ENCODE data around the gene SAMD4A. TPM values are rescaled to one million over a fixed set of nuclear protein-coding genes. Genes with fewer than 3 reads are reported as not detected.

The SAMD4A gene
- total RNA-seq, 1 experiment from 2014 or later, result 18.3 TPM

- Histone ChIP-seq H3K79me2 (ENCODE audit: low read depth) (no peaks in the 10 kb centered on the region), H3K9me2 (ENCODE audit: insufficient read depth) (no peaks in the 10 kb centered on the region), H4K20me1 (ENCODE audit: insufficient read depth) (no peaks in the 10 kb centered on the region), H2AFZ (0 out of 2 replicates have a peak overlapping the region, but pooled peaks have one; percentile 68), H3F3A (ENCODE audit: insufficient read depth, low read depth) (peaks cover 25% of the 10 kb centered on the region), H3K36me3 (ENCODE audit: low read depth) (no peaks in the 10 kb centered on the region), H3K27ac (peak overlapping the region; percentile 89), H3K4me3 (peak overlapping the region; percentile 40; the same call in 1 of the 2 replicates), H3K27me3 (ENCODE audit: insufficient read depth, low read depth) (no peaks in the 10 kb centered on the region), H3K4me2 (peak overlapping the region; percentile 76), H3K9me3 (ENCODE audit: insufficient read depth, low read depth) (no peaks in the 10 kb centered on the region), H3K4me1 (replicated peaks; ENCODE audit: insufficient read depth) (peaks cover 24% of the 10 kb centered on the region)
- intact Hi-C loops (cut with micrococcal nuclease; ENCODE audit: unreplicated experiment), result loop anchor here (2.0 to 10.0 kb wide), 3 partner anchors 82 to 328 kb away; partner anchors contain the start of genes CGRRF1 and CNIH1
- BruUV-seq (replicated peaks), result no TSS peak
- peak in 1 of 2 experiments; percentile 66 for DNase-seq
- ChIA-PET POLR2A (ENCODE audit: unreplicated experiment) (interaction anchor here (0.8 kb wide), 1 partner anchor 205 kb away, joined by 5 read pairs; the partner anchor contains the start of gene SAMD4A), CTCF (interaction anchor here (0.5 to 2.1 kb wide), 7 partner anchors 35 to 209 kb away, joined by 3 to 14 read pairs (median 4); partner anchors contain the start of gene SAMD4A)
- TF ChIP-seq CTCF (conservative IDR thresholded peaks at IDR 0.05) (no peak), EZH2 (IDR thresholded peaks at IDR 0.05; ENCODE audit: low read depth) (no peak)
Observed at GRCh38 chr14:54772451-54772881, 205.5 kb downstream of the SAMD4A start.

GRCh38 chr14:54773171-54774006 lies 206.5 kb downstream of the SAMD4A start:
- intact Hi-C loops (cut with micrococcal nuclease; ENCODE audit: unreplicated experiment), result loop anchor here (1.0 to 10.0 kb wide), 7 partner anchors 32 to 329 kb away; partner anchors contain the start of genes CGRRF1 and CNIH1
- peak overlapping the region; percentile 89 for H3K27ac ChIP-seq
- no peaks in the 10 kb centered on the region for H3K9me3 ChIP-seq (ENCODE audit: insufficient read depth, low read depth)
- TF ChIP-seq CTCF (conservative IDR thresholded peaks at IDR 0.05) (peak; percentile 77), EZH2 (IDR thresholded peaks at IDR 0.05; ENCODE audit: low read depth) (no peak)
- no peaks in the 10 kb centered on the region for H4K20me1 ChIP-seq (ENCODE audit: insufficient read depth)
- CTCF ChIA-PET, result interaction anchor here (0.5 to 2.1 kb wide), 8 partner anchors 36 to 278 kb away, joined by 3 to 14 read pairs (median 4); partner anchors contain the start of gene SAMD4A
- no peaks in the 10 kb centered on the region for H3K9me2 ChIP-seq (ENCODE audit: insufficient read depth)
- H2AFZ ChIP-seq, result peak overlapping the region; percentile 68; the same call in 1 of the 2 replicates
- H3K79me2 ChIP-seq (ENCODE audit: low read depth), result no peaks in the 10 kb centered on the region
- peaks cover 25% of the 10 kb centered on the region for H3F3A ChIP-seq (ENCODE audit: insufficient read depth, low read depth)
- no peaks in the 10 kb centered on the region for H3K36me3 ChIP-seq (ENCODE audit: low read depth)
- no TSS peak for BruUV-seq (replicated peaks)
- POLR2A ChIA-PET (ENCODE audit: unreplicated experiment), result interaction anchor here (0.6 to 0.8 kb wide), 4 partner anchors 101 to 223 kb away, joined by 3 to 5 read pairs (median 4); partner anchors contain the start of gene SAMD4A
- peak overlapping the region; percentile 40; the same call in 1 of the 2 replicates for H3K4me3 ChIP-seq
- H3K4me2 ChIP-seq, result peak overlapping the region; percentile 76
- peaks cover 24% of the 10 kb centered on the region for H3K4me1 ChIP-seq (replicated peaks; ENCODE audit: insufficient read depth)
- peak; percentile 89 to 97 for DNase-seq
- H3K27me3 ChIP-seq (ENCODE audit: insufficient read depth, low read depth), result no peaks in the 10 kb centered on the region

GRCh38 chr14:54774824-54775223 lies 207.9 kb downstream of the SAMD4A start:
- TF ChIP-seq CTCF (conservative IDR thresholded peaks at IDR 0.05) (no peak), EZH2 (IDR thresholded peaks at IDR 0.05; ENCODE audit: low read depth) (no peak)
- H4K20me1 ChIP-seq (ENCODE audit: insufficient read depth), result no peaks in the 10 kb centered on the region
- peaks cover 25% of the 10 kb centered on the region for H3F3A ChIP-seq (ENCODE audit: insufficient read depth, low read depth)
- H3K4me1 ChIP-seq (replicated peaks; ENCODE audit: insufficient read depth), result peaks cover 24% of the 10 kb centered on the region
- H3K4me2 ChIP-seq, result no peak overlapping the region
- H2AFZ ChIP-seq, result no peak overlapping the region
- H3K9me3 ChIP-seq (ENCODE audit: insufficient read depth, low read depth), result no peaks in the 10 kb centered on the region
- no peak overlapping the region for H3K27ac ChIP-seq
- no peaks in the 10 kb centered on the region for H3K27me3 ChIP-seq (ENCODE audit: insufficient read depth, low read depth)
- no peak overlapping the region for H3K4me3 ChIP-seq
- H3K79me2 ChIP-seq (ENCODE audit: low read depth), result no peaks in the 10 kb centered on the region
- DNase-seq, result no peak
- intact Hi-C loops (cut with micrococcal nuclease; ENCODE audit: unreplicated experiment), result loop anchor here (10.0 kb wide), 2 partner anchors 270 to 330 kb away; partner anchors contain the start of genes CGRRF1 and CNIH1
- POLR2A ChIA-PET (ENCODE audit: unreplicated experiment), result no interaction called here
- no peaks in the 10 kb centered on the region for H3K9me2 ChIP-seq (ENCODE audit: insufficient read depth)
- H3K36me3 ChIP-seq (ENCODE audit: low read depth), result no peaks in the 10 kb centered on the region
- CTCF ChIA-PET, result interaction anchor here (0.6 kb wide), 1 partner anchor 211 kb away, joined by 3 read pairs; no protein-coding TSS in a partner anchor
- no TSS peak for BruUV-seq (replicated peaks)

Data from PC-9 (cell line).